ENCODE measurements around the gene KIRREL1.
"Not testable (repeated sequence)": the region's sequence is repeated elsewhere in the genome, so short reads cannot be mapped to it uniquely, and the experiment has no call there.

The KIRREL1 gene

GRCh38 chr1:158105352-158106095 is 112.1 kb downstream of the KIRREL1 start:
- no peak for DNase-seq (ENCODE audit: low spot score)

- no peak for DNase-seq (ENCODE audit: low spot score)
Measured at GRCh38 chr1:158107916-158108315, 114.5 kb downstream of the KIRREL1 start.

GRCh38 chr1:158112994-158113758 is 119.7 kb downstream of the KIRREL1 start:
- DNase-seq (ENCODE audit: low spot score) = no peak

- no peak for DNase-seq (ENCODE audit: low spot score)
Measured at GRCh38 chr1:158113759-158114127, 120.3 kb downstream of the KIRREL1 start.

- DNase-seq (ENCODE audit: low spot score) = no peak
Measured at GRCh38 chr1:158115126-158115525, 121.7 kb downstream of the KIRREL1 start.

- DNase-seq (ENCODE audit: low spot score) = no peak
Measured at GRCh38 chr1:158116311-158117167, 123.1 kb downstream of the KIRREL1 start.

- DNase-seq (ENCODE audit: low spot score) = peak; percentile 70
Measured at GRCh38 chr1:158117854-158118704, 124.6 kb downstream of the KIRREL1 start.

- no peak for DNase-seq (ENCODE audit: low spot score)
Measured at GRCh38 chr1:158118713-158119402, 125.4 kb downstream of the KIRREL1 start.

GRCh38 chr1:158119976-158120653 is 126.7 kb downstream of the KIRREL1 start:
- DNase-seq (ENCODE audit: low spot score) = no peak

- peak; percentile 38 for DNase-seq (ENCODE audit: low spot score)
Measured at GRCh38 chr1:158121604-158122254, 128.3 kb downstream of the KIRREL1 start.

GRCh38 chr1:158122833-158123388 is 129.5 kb downstream of the KIRREL1 start:
- no peak for DNase-seq (ENCODE audit: low spot score)

- no peak for DNase-seq (ENCODE audit: low spot score)
Measured at GRCh38 chr1:158124034-158124433, 130.6 kb downstream of the KIRREL1 start.

GRCh38 chr1:158124999-158125398 is 131.6 kb downstream of the KIRREL1 start:
- peak; percentile 67 for DNase-seq (ENCODE audit: low spot score)

- no peak for DNase-seq (ENCODE audit: low spot score)
Measured at GRCh38 chr1:158126425-158126824, 133.0 kb downstream of the KIRREL1 start.

- DNase-seq (ENCODE audit: low spot score) = not testable (repeated sequence)
Measured at GRCh38 chr1:158128531-158128930, 135.1 kb downstream of the KIRREL1 start.

GRCh38 chr1:158131217-158131616 is 137.8 kb downstream of the KIRREL1 start:
- no peak for DNase-seq (ENCODE audit: low spot score)

GRCh38 chr1:158140764-158141192 is 147.3 kb downstream of the KIRREL1 start:
- no peak for DNase-seq (ENCODE audit: low spot score)

- no peak for DNase-seq (ENCODE audit: low spot score)
Measured at GRCh38 chr1:158145173-158145719, 151.8 kb downstream of the KIRREL1 start.

- DNase-seq (ENCODE audit: low spot score) = no peak
Measured at GRCh38 chr1:158146165-158146564, 152.7 kb downstream of the KIRREL1 start.
